Astrocyte (in vitro differentiated cells and primary cell): ENCODE results near the gene RND2. TPM values are rescaled to one million over a fixed set of nuclear protein-coding genes. Genes with fewer than 3 reads are reported as not detected.

Experiments used
- DNase-seq: peaks from one replicate; pipeline ENCODE4 v3.0.0-alpha.2; 2010; ENCODE audit warnings: low read depth
- FAIRE-seq: peaks from 2 replicates; lab custom pipeline; 2011; peaks lifted over from hg19 to GRCh38; lab: Jason Lieb, UNC
- H2AFZ ChIP-seq: 2 replicates; pipeline ENCODE4 v1.6.0; 2012; ENCODE audit warnings: low read depth, low read length, inconsistent platforms
- H3K27ac ChIP-seq: 2 replicates; pipeline ENCODE4 v1.5.1; 2011; ENCODE audit warnings: low read depth, low read length, inconsistent platforms
- H3K27me3 ChIP-seq: 2 replicates; pipeline ENCODE4 v1.6.0; 2011; ENCODE audit warnings: low read length, inconsistent platforms; ENCODE audit not compliant: insufficient read depth
- H3K36me3 ChIP-seq: 2 replicates; pipeline ENCODE4 v1.5.1; 2011; ENCODE audit warnings: low read length, inconsistent platforms; ENCODE audit not compliant: insufficient read depth
- H3K4me1 ChIP-seq: 2 replicates; pipeline ENCODE4 v1.5.1; 2011; ENCODE audit warnings: low read length, inconsistent platforms; ENCODE audit not compliant: insufficient read depth
- H3K4me2 ChIP-seq: 2 replicates; pipeline ENCODE4 v1.6.0; 2012; ENCODE audit warnings: low read length, inconsistent platforms
- H3K4me3 ChIP-seq: 2 replicates; pipeline ENCODE4 v1.5.1; 2011; ENCODE audit warnings: low read depth, mild to moderate bottlenecking, low read length, inconsistent platforms; ENCODE audit not compliant: insufficient read depth
- H3K79me2 ChIP-seq: 2 replicates; pipeline ENCODE4 v1.6.0; 2012; ENCODE audit warnings: mild to moderate bottlenecking, low read length, inconsistent platforms; ENCODE audit not compliant: insufficient read depth
- H3K9ac ChIP-seq: 2 replicates; pipeline ENCODE4 v1.6.0; 2012; ENCODE audit warnings: mild to moderate bottlenecking, low read length, inconsistent platforms
- H3K9me3 ChIP-seq: 2 replicates; pipeline ENCODE4 v1.5.1; 2012; ENCODE audit warnings: low read depth, mild to moderate bottlenecking, low read length, inconsistent platforms; ENCODE audit not compliant: insufficient read depth
- H4K20me1 ChIP-seq: 2 replicates; pipeline ENCODE4 v1.6.0; 2012; ENCODE audit warnings: low read length, inconsistent platforms; ENCODE audit not compliant: insufficient read depth
- H3K27ac Mint-ChIP-seq: one replicate; pipeline ENCODE4 v1.8.0; 2021; ENCODE audit warnings: mild to moderate bottlenecking, mixed read lengths; ENCODE audit not compliant: unreplicated experiment
- H3K27me3 Mint-ChIP-seq: one replicate; pipeline ENCODE4 v1.8.0; 2021; ENCODE audit warnings: low read depth, mixed read lengths; ENCODE audit not compliant: unreplicated experiment
- H3K36me3 Mint-ChIP-seq: one replicate; pipeline ENCODE4 v1.8.0; 2021; ENCODE audit warnings: low read depth, mixed read lengths; ENCODE audit not compliant: unreplicated experiment
- H3K4me1 Mint-ChIP-seq: one replicate; pipeline ENCODE4 v1.8.0; 2021; ENCODE audit warnings: low read depth, mixed read lengths; ENCODE audit not compliant: unreplicated experiment
- H3K4me3 Mint-ChIP-seq: one replicate; pipeline ENCODE4 v1.8.0; 2021; ENCODE audit warnings: mild to moderate bottlenecking, moderate library complexity, mixed read lengths; ENCODE audit not compliant: unreplicated experiment
- H3K9me3 Mint-ChIP-seq: one replicate; pipeline ENCODE4 v1.8.0; 2021; ENCODE audit warnings: mild to moderate bottlenecking, mixed read lengths; ENCODE audit not compliant: unreplicated experiment
- CTCF ChIP-seq: IDR thresholded peaks from 2 replicates; pipeline ENCODE4 v1.5.1; 2011; ENCODE audit warnings: low read depth, mild to moderate bottlenecking, inconsistent platforms, low read length, moderate library complexity; ENCODE audit not compliant: insufficient read depth
- EZH2 ChIP-seq: IDR thresholded peaks from 2 replicates; pipeline ENCODE4 v1.6.1; 2012; ENCODE audit warnings: mild to moderate bottlenecking, low read length, inconsistent platforms; ENCODE audit not compliant: insufficient read depth
- total RNA-seq: library from RNA; stranded (reverse); gene quantifications from 2 replicates; pipeline ENCODE4 v1.2.1, GENCODE V29; 2021

Gene RND2
- total RNA-seq, 1 donor from 2014 or later, result 2.3 TPM

- TF ChIP-seq EZH2 (no peak), CTCF (no peak)
- FAIRE-seq, result no peak
- H3K27ac ChIP-seq, result no peak overlapping the region
Observed at GRCh38 chr17:43040655-43041054, 15.6 kb downstream of the RND2 start.

GRCh38 chr17:43042025-43042628 lies 17.1 kb downstream of the RND2 start:
- peaks cover 5% of the 10 kb centered on the region for H3K4me1 Mint-ChIP-seq
- no peak overlapping the region for H3K4me3 Mint-ChIP-seq
- Histone ChIP-seq H3K4me2 (no peak overlapping the region), H3K9ac (no peak overlapping the region), H2AFZ (peak overlapping the region; percentile 32), H3K36me3 (peaks cover 3% of the 10 kb centered on the region), H3K9me3 (no peaks in the 10 kb centered on the region), H3K27me3 (no peaks in the 10 kb centered on the region), H3K4me3 (no peak overlapping the region), H3K4me1 (no peaks in the 10 kb centered on the region), H3K79me2 (no peaks in the 10 kb centered on the region), H4K20me1 (no peaks in the 10 kb centered on the region), H3K27ac (no peak overlapping the region)
- no peak overlapping the region for H3K27ac Mint-ChIP-seq
- no peak for DNase-seq
- TF ChIP-seq CTCF, result no peak
- TF ChIP-seq EZH2, result no peak
- no peak for FAIRE-seq
- no peaks in the 10 kb centered on the region for H3K36me3 Mint-ChIP-seq
- H3K27me3 Mint-ChIP-seq, result peaks cover 2% of the 10 kb centered on the region
- H3K9me3 Mint-ChIP-seq, result no peaks in the 10 kb centered on the region

More at GRCh38 chr17:43040655-43041054, 15.6 kb downstream of the RND2 start:
- Histone ChIP-seq H4K20me1 (no peaks in the 10 kb centered on the region), H3K4me3 (no peak overlapping the region), H3K36me3 (peaks cover 3% of the 10 kb centered on the region), H3K9me3 (no peaks in the 10 kb centered on the region), H2AFZ (no peak overlapping the region), H3K9ac (no peak overlapping the region), H3K4me1 (no peaks in the 10 kb centered on the region), H3K79me2 (no peaks in the 10 kb centered on the region), H3K4me2 (no peak overlapping the region), H3K27me3 (no peaks in the 10 kb centered on the region)
- DNase-seq, result no peak
- H3K27me3 Mint-ChIP-seq, result peaks cover 2% of the 10 kb centered on the region
- H3K4me1 Mint-ChIP-seq, result peaks cover 8% of the 10 kb centered on the region
- no peak overlapping the region for H3K27ac Mint-ChIP-seq
- H3K9me3 Mint-ChIP-seq, result no peaks in the 10 kb centered on the region
- no peaks in the 10 kb centered on the region for H3K36me3 Mint-ChIP-seq
- H3K4me3 Mint-ChIP-seq, result no peak overlapping the region

GRCh38 chr17:43043307-43043706 lies 18.3 kb downstream of the RND2 start:
- Mint-ChIP-seq H3K27me3 (peaks cover 2% of the 10 kb centered on the region), H3K4me1 (peaks cover 5% of the 10 kb centered on the region), H3K4me3 (no peak overlapping the region), H3K36me3 (no peaks in the 10 kb centered on the region), H3K27ac (no peak overlapping the region), H3K9me3 (no peaks in the 10 kb centered on the region)
- Histone ChIP-seq H3K27ac (no peak overlapping the region), H3K79me2 (no peaks in the 10 kb centered on the region), H3K9ac (no peak overlapping the region), H4K20me1 (no peaks in the 10 kb centered on the region), H3K36me3 (peaks cover 3% of the 10 kb centered on the region), H3K4me2 (no peak overlapping the region), H2AFZ (no peak overlapping the region), H3K9me3 (no peaks in the 10 kb centered on the region), H3K27me3 (no peaks in the 10 kb centered on the region), H3K4me3 (no peak overlapping the region), H3K4me1 (no peaks in the 10 kb centered on the region)
- FAIRE-seq (no peak), DNase-seq (no peak)
- TF ChIP-seq EZH2 (no peak), CTCF (no peak)
